NCI-H748 (cell line): ENCODE results near the gene TBL3.
A peak's percentile ranks its signal among the peaks of the same experiment; 100 is the strongest.

Source experiments
- DNase-seq: peaks from one replicate; lab custom pipeline; 2025; ENCODE audit not compliant: unreplicated experiment; lab: John Stamatoyannopoulos, UW

Gene TBL3

GRCh38 chr16:2013527-2013926 is 41.7 kb downstream of the TBL3 start:
- DNase-seq: no peak

- DNase-seq: no peak
Measured at GRCh38 chr16:2015117-2015946, 43.5 kb downstream of the TBL3 start.

GRCh38 chr16:2015947-2016208 is 44.0 kb downstream of the TBL3 start:
- no peak for DNase-seq

- DNase-seq: peak; percentile 4
Measured at GRCh38 chr16:2016407-2016922, 44.6 kb downstream of the TBL3 start.

GRCh38 chr16:2019518-2019920 is 47.7 kb downstream of the TBL3 start, which contains the start of gene NPW:
TSS of gene NPW (plus strand) at chr16:2019785.
- peak; percentile 28 for DNase-seq

- peak; percentile 26 for DNase-seq
Measured at GRCh38 chr16:2019921-2020831, 48.3 kb downstream of the TBL3 start.

GRCh38 chr16:2022723-2023091 is 50.9 kb downstream of the TBL3 start:
- DNase-seq: no peak

- peak; percentile 81 for DNase-seq
Measured at GRCh38 chr16:2023092-2024031, 51.5 kb downstream of the TBL3 start.

GRCh38 chr16:2024032-2024420 is 52.2 kb downstream of the TBL3 start:
- no peak for DNase-seq

GRCh38 chr16:2025251-2025650 is 53.4 kb downstream of the TBL3 start:
- no peak for DNase-seq

GRCh38 chr16:2025878-2026460 is 54.1 kb downstream of the TBL3 start:
- no peak for DNase-seq

- peak; percentile 42 for DNase-seq
Measured at GRCh38 chr16:2026461-2027023, 54.7 kb downstream of the TBL3 start, which contains the start of gene NHERF2. TSS of gene NHERF2 (plus strand) at chr16:2026902. CDS start at chr16:2027006, 104 bp downstream.

GRCh38 chr16:2027024-2028010 is 55.5 kb downstream of the TBL3 start:
- DNase-seq: peak; percentile 42

GRCh38 chr16:2028146-2028545 is 56.3 kb downstream of the TBL3 start:
- DNase-seq: no peak

- DNase-seq: no peak
Measured at GRCh38 chr16:2028620-2029220, 56.9 kb downstream of the TBL3 start.

GRCh38 chr16:2029350-2029749 is 57.5 kb downstream of the TBL3 start:
- DNase-seq: no peak

GRCh38 chr16:2030036-2030435 is 58.2 kb downstream of the TBL3 start:
- no peak for DNase-seq

- no peak for DNase-seq
Measured at GRCh38 chr16:2031081-2031577, 59.3 kb downstream of the TBL3 start.
